Germinal center (tissue), 1 donor: ENCODE measurements around the gene FAM83E.
A peak's percentile ranks its signal among the peaks of the same experiment; 100 is the strongest.

Source experiments
- DNase-seq: peaks from one replicate; pipeline ENCODE4 v3.0.0; 2012; ENCODE audit warnings: mixed read lengths, low spot score

FAM83E gene

GRCh38 chr19:48628486-48629296, 13.8 kb upstream of the FAM83E start:
- DNase-seq: no peak

- no peak for DNase-seq
Observed at GRCh38 chr19:48627865-48628314, 13.0 kb upstream of the FAM83E start.

- DNase-seq: no peak
Observed at GRCh38 chr19:48627201-48627864, 12.5 kb upstream of the FAM83E start.

GRCh38 chr19:48625891-48626327, 11.0 kb upstream of the FAM83E start:
- DNase-seq: no peak

- DNase-seq: no peak
Observed at GRCh38 chr19:48624791-48625723, 10.2 kb upstream of the FAM83E start.

- DNase-seq: peak; percentile 93
Observed at GRCh38 chr19:48624067-48624594, 9.3 kb upstream of the FAM83E start.

- no peak for DNase-seq
Observed at GRCh38 chr19:48623556-48624066, 8.7 kb upstream of the FAM83E start.

- no peak for DNase-seq
Observed at GRCh38 chr19:48619692-48620585, 5.1 kb upstream of the FAM83E start.

GRCh38 chr19:48618916-48619691, 4.2 kb upstream of the FAM83E start, which contains the start of the genes RPL18 and SPHK2:
Gene RPL18, minus strand, starts transcription at chr19:48619178. Its CDS starts 35 bp downstream, at chr19:48619143.
Gene SPHK2, plus strand, starts transcription at chr19:48619506. Its CDS starts 1,009 bp downstream, at chr19:48620515.
- DNase-seq: peak; percentile 97

GRCh38 chr19:48618278-48618915, 3.5 kb upstream of the FAM83E start:
- no peak for DNase-seq

- DNase-seq: no peak
Observed at GRCh38 chr19:48617146-48617937, 2.5 kb upstream of the FAM83E start.

- DNase-seq: no peak
Observed at GRCh38 chr19:48616491-48617056, 1.7 kb upstream of the FAM83E start.

- no peak for DNase-seq
Observed at GRCh38 chr19:48616041-48616436, 1.2 kb upstream of the FAM83E start.

- DNase-seq: no peak
Observed at GRCh38 chr19:48615231-48616040, 560 bp upstream of the FAM83E start.

GRCh38 chr19:48613852-48614435, 932 bp downstream of the FAM83E start:
- DNase-seq: no peak

- no peak for DNase-seq
Observed at GRCh38 chr19:48613024-48613851, 1.6 kb downstream of the FAM83E start.
